IPS-20b (cell line): ENCODE measurements around the gene PRM1.

Source experiments
- H3K27ac ChIP-seq: one replicate; pipeline ENCODE4 v1.5.1; 2013; ENCODE audit warnings: low read length
- H3K27me3 ChIP-seq: 2 replicates; pipeline ENCODE4 v1.6.1; 2013; ENCODE audit warnings: mild to moderate bottlenecking, low read length, inconsistent platforms; ENCODE audit not compliant: insufficient read depth
- H3K36me3 ChIP-seq: 2 replicates; pipeline ENCODE4 v1.6.1; 2013; ENCODE audit warnings: low read depth, mild to moderate bottlenecking, inconsistent platforms, low read length, moderate library complexity; ENCODE audit not compliant: insufficient read depth
- H3K4me1 ChIP-seq: 2 replicates; pipeline ENCODE4 v1.6.1; 2013; ENCODE audit warnings: mild to moderate bottlenecking, control low read depth, inconsistent platforms, low read length, moderate library complexity; ENCODE audit not compliant: insufficient read depth
- H3K4me3 ChIP-seq: 2 replicates; pipeline ENCODE4 v1.5.1; 2013; ENCODE audit warnings: mild to moderate bottlenecking, low read length, inconsistent platforms
- H3K9ac ChIP-seq: 2 replicates; pipeline ENCODE4 v1.6.1; 2013; ENCODE audit warnings: low read depth, mild to moderate bottlenecking, inconsistent platforms, low read length, moderate library complexity
- H3K9me3 ChIP-seq: 2 replicates; pipeline ENCODE4 v1.6.1; 2013; ENCODE audit warnings: mild to moderate bottlenecking, low read depth, low read length, inconsistent platforms; ENCODE audit not compliant: insufficient read depth

PRM1 gene

DNA sequence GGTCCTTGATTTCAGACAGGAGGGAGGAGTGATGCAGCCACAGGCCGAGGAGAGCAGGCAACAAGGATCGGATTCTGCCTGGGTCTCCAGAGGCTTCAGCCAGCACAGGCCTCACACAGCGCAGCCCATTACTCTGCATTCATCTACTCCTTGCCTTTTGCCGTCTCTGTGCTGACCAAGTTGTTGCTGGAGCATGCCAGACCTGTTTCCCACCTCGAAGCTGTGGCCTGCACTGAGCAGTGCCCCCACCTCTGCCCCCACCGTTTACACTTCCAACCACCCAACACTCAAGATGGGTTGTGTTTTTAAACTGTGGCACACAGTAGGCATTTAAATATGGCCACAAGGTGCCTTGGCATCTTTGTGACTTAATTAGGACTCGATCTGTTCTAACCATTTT is 6.2 kb downstream of the PRM1 start:
- no peak overlapping the region for H3K4me3 ChIP-seq
- no peaks in the 10 kb centered on the region for H3K9me3 ChIP-seq
- H3K36me3 ChIP-seq: no peaks in the 10 kb centered on the region
- no peaks in the 10 kb centered on the region for H3K27me3 ChIP-seq
- no peak overlapping the region for H3K9ac ChIP-seq
- H3K27ac ChIP-seq: no peak overlapping the region
- H3K4me1 ChIP-seq: peaks cover 3% of the 10 kb centered on the region; the same call in 1 of the 2 replicates

DNA sequence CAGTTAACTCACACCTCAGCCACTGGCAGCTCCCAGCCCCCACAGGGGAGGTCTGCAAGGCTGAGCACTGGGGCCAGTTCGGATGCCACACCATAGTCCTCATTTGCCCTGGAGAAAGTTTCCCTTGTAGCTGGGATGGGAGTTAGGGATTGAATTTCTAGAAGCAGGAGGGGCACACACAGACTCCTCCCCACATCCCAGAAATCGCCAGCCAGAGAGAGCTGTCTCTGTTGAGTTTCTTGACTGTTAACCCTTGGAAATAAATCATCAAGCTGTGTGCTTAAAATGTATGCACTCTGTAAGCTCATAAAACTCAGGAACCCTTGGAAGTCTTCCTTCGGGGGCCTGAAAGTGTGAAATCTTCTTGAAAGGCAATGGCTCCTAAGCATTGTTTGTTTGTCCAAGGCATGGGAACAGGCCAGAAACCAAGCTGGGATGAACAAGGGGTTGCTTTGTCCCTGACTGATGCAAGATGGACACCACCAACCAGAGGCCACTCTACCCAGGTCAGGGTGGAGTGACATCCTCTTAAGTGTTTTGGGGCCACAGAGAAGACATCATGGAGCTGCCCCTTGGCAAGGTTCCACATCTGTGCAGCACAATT is 7.3 kb downstream of the PRM1 start:
- H3K4me3 ChIP-seq: no peak overlapping the region
- no peak overlapping the region for H3K9ac ChIP-seq
- no peaks in the 10 kb centered on the region for H3K9me3 ChIP-seq
- no peaks in the 10 kb centered on the region for H3K27me3 ChIP-seq
- no peaks in the 10 kb centered on the region for H3K36me3 ChIP-seq
- H3K4me1 ChIP-seq: peaks cover 3% of the 10 kb centered on the region; the same call in 1 of the 2 replicates
- no peak overlapping the region for H3K27ac ChIP-seq

DNA sequence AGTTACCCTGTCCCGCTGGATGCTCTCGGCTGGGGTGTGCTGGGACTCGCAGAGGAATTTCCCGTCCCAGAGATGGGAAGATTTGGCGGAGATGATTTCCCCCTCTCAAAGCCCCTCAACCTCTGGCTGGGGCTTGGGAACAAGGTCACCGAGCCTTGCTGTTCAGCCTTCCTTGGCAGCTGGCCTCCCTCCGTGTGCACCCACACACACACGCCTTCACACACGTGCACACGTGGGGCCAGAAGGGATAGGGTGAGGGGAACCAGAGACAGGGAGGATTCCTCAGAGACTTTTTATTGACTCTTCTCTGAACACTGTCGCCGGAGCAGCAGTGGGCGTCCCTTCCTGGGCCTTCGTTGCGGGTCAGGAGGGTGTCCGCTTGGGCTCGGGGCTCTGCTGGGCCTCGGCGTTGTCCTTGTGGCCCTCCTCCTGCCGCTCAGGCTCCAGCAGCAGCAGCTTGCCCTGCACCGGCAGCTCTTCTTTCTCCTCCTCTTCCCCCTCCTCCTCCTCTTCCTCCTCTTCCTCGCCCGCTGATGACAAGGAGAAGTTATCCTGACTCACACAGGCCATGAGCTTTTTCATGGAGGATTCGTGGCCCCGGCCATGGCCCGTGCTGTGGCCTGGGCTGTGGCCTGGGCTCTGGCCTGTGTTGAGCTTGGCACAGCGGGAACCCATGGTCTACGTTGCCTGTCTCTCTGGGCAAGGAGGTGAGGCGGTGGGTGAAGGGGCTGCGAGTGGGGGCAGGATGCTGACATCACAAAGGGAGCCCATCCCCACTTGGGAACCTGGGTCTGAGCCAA is 8.0 kb downstream of the PRM1 start, which contains the start of gene PRM3:
Gene PRM3, minus strand, starts transcription at position 709 of the 800 bp plus-strand sequence. Its CDS starts 34 bp downstream, at position 675.
- H3K9ac ChIP-seq: no peak within 1 kb of the TSS
- no peaks in the 10 kb centered on the region for H3K27me3 ChIP-seq
- H3K4me1 ChIP-seq: peaks cover 3% of the 10 kb centered on the region; the same call in 1 of the 2 replicates
- no peak within 1 kb of the TSS for H3K27ac ChIP-seq
- H3K4me3 ChIP-seq: no peak within 1 kb of the TSS
- no peaks in the 10 kb centered on the region for H3K36me3 ChIP-seq
- H3K9me3 ChIP-seq: no peaks in the 10 kb centered on the region

DNA sequence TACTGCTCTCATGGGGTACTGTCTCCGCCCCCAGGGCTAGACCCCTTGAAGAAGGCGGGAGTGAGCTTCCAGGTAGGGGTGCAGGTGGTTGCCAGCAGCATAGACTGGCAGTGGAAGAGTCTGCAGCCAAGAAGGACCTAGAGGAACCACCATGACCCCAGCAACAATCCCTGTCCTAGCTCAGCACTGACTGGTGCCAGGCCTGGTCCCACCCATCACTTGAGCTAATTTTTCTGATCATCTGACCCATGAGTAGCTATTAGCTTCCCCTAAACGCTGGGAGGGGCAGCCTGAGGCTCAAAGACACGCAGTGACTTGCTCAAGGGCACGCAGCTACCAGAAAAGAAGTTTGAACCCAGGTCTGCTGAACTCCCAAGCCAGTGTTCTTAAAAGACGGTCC is 8.6 kb downstream of the PRM1 start:
- Histone ChIP-seq H3K27me3 (no peaks in the 10 kb centered on the region), H3K4me3 (no peak overlapping the region), H3K9me3 (no peaks in the 10 kb centered on the region), H3K4me1 (peaks cover 3% of the 10 kb centered on the region; the same call in 1 of the 2 replicates), H3K36me3 (no peaks in the 10 kb centered on the region), H3K9ac (no peak overlapping the region), H3K27ac (no peak overlapping the region)

DNA sequence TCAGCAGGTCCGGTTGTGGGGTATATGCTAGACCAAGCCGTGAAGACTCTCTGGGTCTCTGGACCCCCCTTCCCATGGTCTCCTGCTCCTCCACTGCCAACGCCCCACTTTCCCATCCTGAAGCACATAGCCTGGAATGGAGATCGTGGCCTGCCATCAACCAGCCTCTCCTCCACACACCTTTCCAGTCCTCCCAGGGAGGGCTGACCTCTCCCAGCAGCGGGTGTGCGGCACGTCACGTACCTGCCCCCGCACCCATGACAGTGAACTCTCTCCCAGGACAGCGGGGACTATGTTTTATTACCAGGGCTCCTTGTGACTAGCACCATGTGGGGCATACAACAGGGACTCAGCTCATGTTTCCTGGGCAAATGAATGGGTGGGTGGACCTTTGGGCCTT is 9.5 kb downstream of the PRM1 start:
- H3K9me3 ChIP-seq: no peaks in the 10 kb centered on the region
- no peak overlapping the region for H3K27ac ChIP-seq
- H3K36me3 ChIP-seq: no peaks in the 10 kb centered on the region
- H3K27me3 ChIP-seq: no peaks in the 10 kb centered on the region
- no peak overlapping the region for H3K4me3 ChIP-seq
- H3K9ac ChIP-seq: no peak overlapping the region
- peaks cover 3% of the 10 kb centered on the region; the same call in 1 of the 2 replicates for H3K4me1 ChIP-seq

DNA sequence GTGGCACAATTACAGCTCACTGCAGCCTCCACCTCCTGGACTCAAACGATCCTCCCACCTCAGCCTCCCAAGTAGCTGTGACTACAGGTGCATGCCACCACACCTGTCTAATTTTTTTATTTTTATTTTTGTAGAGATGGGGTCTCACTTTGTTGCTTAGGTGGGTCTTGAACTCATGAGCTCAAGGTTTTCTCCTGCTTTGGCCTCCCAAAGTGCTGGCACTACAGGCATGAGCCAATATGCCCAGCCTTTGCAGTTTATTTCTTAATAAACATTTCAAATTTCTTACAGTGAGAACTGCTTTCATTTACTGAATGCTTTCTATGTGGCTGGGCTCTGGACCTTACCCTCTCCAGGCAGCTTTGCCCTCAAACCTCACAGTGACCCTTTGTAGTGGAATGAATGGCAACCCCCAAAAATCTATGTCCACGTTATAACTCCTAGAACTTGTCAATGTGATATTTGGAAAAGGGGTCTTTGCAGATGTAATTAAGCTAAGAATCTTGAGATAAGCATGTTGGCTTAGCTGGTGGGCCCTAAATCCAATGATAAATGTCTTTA is 10.4 kb downstream of the PRM1 start:
- no peaks in the 10 kb centered on the region for H3K36me3 ChIP-seq
- H3K27me3 ChIP-seq: no peaks in the 10 kb centered on the region
- no peak overlapping the region for H3K4me3 ChIP-seq
- H3K27ac ChIP-seq: no peak overlapping the region
- peaks cover 3% of the 10 kb centered on the region; the same call in 1 of the 2 replicates for H3K4me1 ChIP-seq
- H3K9me3 ChIP-seq: no peaks in the 10 kb centered on the region
- H3K9ac ChIP-seq: no peak overlapping the region

DNA sequence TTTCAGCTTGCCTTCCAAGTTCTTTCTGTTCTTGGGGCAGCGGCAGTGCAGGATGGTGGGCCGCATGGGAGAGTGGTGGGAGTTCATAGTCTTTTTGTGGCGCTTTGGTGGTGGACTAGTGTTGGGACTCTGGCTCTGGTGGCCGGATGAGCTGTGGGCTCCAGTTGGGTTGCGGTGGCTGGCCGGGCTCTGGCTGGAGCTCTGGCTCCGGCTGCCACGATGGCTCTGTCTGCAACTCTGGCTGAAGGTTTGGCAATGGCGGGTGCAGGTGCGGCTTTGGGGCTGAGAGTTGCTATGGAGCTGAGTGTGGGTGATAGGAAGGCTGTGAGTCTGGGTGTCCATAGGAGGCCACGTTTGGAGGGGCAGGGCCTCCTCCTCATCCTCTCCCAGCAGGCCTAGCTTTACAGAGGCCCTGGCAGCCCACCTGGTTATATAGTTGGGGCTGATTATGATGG is 12.2 kb downstream of the PRM1 start, which contains the start of gene TNP2:
Gene TNP2, minus strand, starts transcription at position 405 of the 455 bp plus-strand sequence. Its CDS starts 63 bp downstream, at position 342.
- H3K9ac ChIP-seq: no peak within 1 kb of the TSS
- H3K4me3 ChIP-seq: no peak within 1 kb of the TSS
- H3K9me3 ChIP-seq: no peaks in the 10 kb centered on the region
- H3K27ac ChIP-seq: no peak within 1 kb of the TSS
- no peaks in the 10 kb centered on the region for H3K27me3 ChIP-seq
- peaks cover 3% of the 10 kb centered on the region; the same call in 1 of the 2 replicates for H3K4me1 ChIP-seq
- H3K36me3 ChIP-seq: no peaks in the 10 kb centered on the region

DNA sequence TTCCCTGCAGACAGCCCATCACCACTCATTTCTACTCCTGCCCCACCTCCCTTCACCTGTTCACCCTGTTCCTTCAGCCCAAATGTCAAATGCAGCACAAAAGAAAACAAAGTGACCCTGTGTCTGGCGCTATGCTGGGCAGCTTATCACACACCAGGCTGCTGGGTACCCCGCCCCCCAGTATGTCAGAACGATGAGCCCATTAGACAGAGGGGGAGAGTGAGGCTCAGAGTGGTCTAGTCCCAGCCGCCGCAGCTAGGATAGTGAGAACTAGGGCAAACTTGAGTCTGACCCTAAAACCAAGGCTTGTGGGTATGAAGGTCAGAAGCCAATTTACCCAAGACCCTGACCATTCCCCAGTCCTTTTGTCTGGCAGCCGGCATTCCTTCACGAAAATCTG is 16.0 kb downstream of the PRM1 start:
- Histone ChIP-seq H3K4me1 (peaks cover 5% of the 10 kb centered on the region; the same call in 1 of the 2 replicates), H3K27ac (no peak overlapping the region), H3K4me3 (no peak overlapping the region), H3K36me3 (no peaks in the 10 kb centered on the region), H3K9me3 (no peaks in the 10 kb centered on the region), H3K27me3 (no peaks in the 10 kb centered on the region), H3K9ac (no peak overlapping the region)

DNA sequence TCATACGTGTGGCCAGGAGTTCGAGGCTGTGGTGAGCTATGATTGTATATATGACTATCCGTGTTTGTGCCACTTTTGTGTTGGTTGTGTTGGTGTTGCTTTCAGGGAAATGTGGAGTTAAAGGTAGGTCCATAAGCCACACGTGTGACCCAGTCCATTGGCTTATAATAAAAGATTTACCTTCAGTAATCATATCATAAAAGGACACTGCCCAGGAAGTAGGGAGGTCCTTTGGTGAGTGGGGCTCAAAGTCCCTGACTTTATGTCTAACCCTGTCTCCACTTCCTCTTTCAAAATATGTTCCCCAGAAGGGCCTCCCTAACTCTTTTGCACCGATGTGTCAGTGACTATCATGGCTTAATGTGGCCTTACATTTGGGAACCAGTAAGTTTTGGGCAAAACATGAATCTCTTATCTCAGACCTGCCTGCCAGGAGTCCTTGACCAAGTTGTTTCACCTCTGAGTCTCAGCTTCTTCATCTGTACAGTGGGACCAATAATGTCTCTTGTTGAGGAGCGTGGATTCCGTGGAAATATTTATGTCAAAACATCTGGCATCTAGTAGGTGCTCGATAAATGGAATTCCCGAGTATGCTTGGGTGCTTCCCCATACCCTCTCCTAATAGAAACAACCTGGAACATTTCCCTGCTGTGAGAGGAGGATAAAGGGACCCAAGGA is 16.8 kb downstream of the PRM1 start:
- H3K27ac ChIP-seq: no peak overlapping the region
- H3K4me1 ChIP-seq: peaks cover 5% of the 10 kb centered on the region; the same call in 1 of the 2 replicates
- no peak overlapping the region for H3K9ac ChIP-seq

DNA sequence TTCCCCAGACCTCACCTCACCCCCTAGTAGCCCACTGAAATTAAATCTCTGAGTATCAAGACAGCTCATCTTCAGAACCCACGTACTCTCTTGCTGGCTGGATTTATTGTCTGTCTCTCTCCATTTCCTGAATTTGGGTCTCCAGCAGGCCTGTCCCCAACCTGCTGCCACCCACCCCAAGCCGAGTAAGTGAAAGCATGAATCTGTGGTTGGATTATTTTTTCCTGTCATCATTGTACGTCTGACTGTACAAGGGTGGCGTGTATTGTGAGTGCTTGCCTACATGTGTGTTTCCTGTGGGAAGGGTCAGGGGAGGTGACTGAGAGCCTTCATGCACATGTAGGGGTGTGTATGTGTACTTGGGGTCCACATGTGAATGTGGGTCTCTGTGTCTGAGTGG is 17.4 kb downstream of the PRM1 start:
- Histone ChIP-seq H3K4me1 (peaks cover 5% of the 10 kb centered on the region; the same call in 1 of the 2 replicates), H3K9me3 (no peaks in the 10 kb centered on the region), H3K36me3 (no peaks in the 10 kb centered on the region), H3K27me3 (no peaks in the 10 kb centered on the region), H3K27ac (no peak overlapping the region), H3K9ac (no peak overlapping the region), H3K4me3 (no peak overlapping the region)

More for the DNA sequence above, 16.8 kb downstream of the PRM1 start:
- Histone ChIP-seq H3K4me3 (no peak overlapping the region), H3K36me3 (no peaks in the 10 kb centered on the region), H3K27me3 (no peaks in the 10 kb centered on the region), H3K9me3 (no peaks in the 10 kb centered on the region)

DNA sequence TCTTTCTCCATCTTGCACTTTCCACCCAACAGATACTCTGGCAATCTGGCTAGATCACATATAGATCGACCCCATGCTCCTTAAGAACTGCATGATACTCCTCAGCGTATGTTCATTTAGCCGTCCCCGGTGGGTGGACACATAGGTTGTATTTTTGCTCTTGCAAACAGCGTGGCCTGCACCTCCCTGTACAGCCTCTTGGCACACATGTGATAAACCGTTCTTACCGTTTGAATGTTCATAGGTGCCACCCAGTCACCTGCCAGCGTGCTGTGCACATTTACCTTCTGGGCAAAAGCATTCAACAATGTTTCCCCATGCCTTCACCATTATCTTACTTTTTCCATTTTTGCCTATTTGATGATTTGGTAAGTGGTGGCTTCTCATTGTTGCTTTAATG is 18.2 kb downstream of the PRM1 start:
- H3K4me1 ChIP-seq: peaks cover 5% of the 10 kb centered on the region; the same call in 1 of the 2 replicates
- no peaks in the 10 kb centered on the region for H3K9me3 ChIP-seq
- H3K27me3 ChIP-seq: no peaks in the 10 kb centered on the region
- H3K27ac ChIP-seq: no peak overlapping the region
- no peak overlapping the region for H3K4me3 ChIP-seq
- no peaks in the 10 kb centered on the region for H3K36me3 ChIP-seq
- H3K9ac ChIP-seq: no peak overlapping the region
